GM12878 (cell line): ENCODE results near the gene CACNA2D1. TPM values are rescaled to one million over a fixed set of nuclear protein-coding genes. Genes with fewer than 3 reads are reported as not detected.

Experiments
- FOXK2 ChIP-seq: fragments of 450-650 bp; IDR thresholded peaks from 2 replicates; pipeline ENCODE4 v1.6.1; 2017; ENCODE audit warnings: mild to moderate bottlenecking, moderate library complexity
- HDGF ChIP-seq: fragments of 450-650 bp; IDR thresholded peaks from 2 replicates; pipeline ENCODE4 v1.6.1; 2016; ENCODE audit warnings: antibody characterized with exemption
- MAX ChIP-seq: IDR thresholded peaks from 2 replicates; pipeline ENCODE4 v1.6.1; 2012; ENCODE audit warnings: low read depth, low read length, improper control_type of control experiment
- RFX5 ChIP-seq: IDR thresholded peaks from 2 replicates; pipeline ENCODE4 v1.6.1; 2011; ENCODE audit warnings: low read depth, low read length, improper control_type of control experiment
- SUZ12 ChIP-seq: fragments of 200-600 bp; sonication (generic); IDR thresholded peaks from one replicate; pipeline ENCODE4 v1.6.1; 2018; ENCODE audit warnings: antibody characterized with exemption, mild to moderate bottlenecking; ENCODE audit not compliant: unreplicated experiment
- ZNF274 ChIP-seq: IDR thresholded peaks from one replicate; pipeline ENCODE4 v1.8.0; 2011; ENCODE audit not compliant: insufficient read length, insufficient read depth
- polyA plus RNA-seq, 11 experiments: library from polyadenylated mRNA; depleted of rRNA in 4 of 11; unstranded in 6 of 11; stranded (reverse) in 5 of 11; fragments of >200 nt; fragmentation: Nextera tagmentation in 4 of 11; fragmentation: Illumina TruSeq in 1 of 11; extraction: Ambion mirVana in 4 of 11; extraction: Trizol in 1 of 11; gene quantifications; 1 replicate in 1 of 11; 2 replicates in 10 of 11; pipeline versions ENCODE4 v1.2.1 to v1.2.3, GENCODE V29; 2011 to 2016; ENCODE audit warnings: inconsistent platforms in 2 of 11, missing spikeins in 2 of 11, low read depth in 1 of 11
- total RNA-seq, 4 experiments: library from RNA; depleted of rRNA in 3 of 4; stranded (reverse); fragments of >200 nt in 3 of 4; fragmentation: Illumina TruSeq in 1 of 4; extraction: Trizol in 1 of 4; gene quantifications; 2 replicates each; pipeline versions ENCODE4 v1.2.1 to v1.2.3, GENCODE V29; 2013 to 2021
- TF ChIP-seq, protein P1 (sequence below): fragments of 450-650 bp; IDR thresholded peaks from 2 replicates; pipeline ENCODE4 v1.6.1; 2017; ENCODE audit warnings: mild to moderate bottlenecking, moderate library complexity
- TF ChIP-seq, protein P2 (sequence below): fragments of 450-650 bp; IDR thresholded peaks from 2 replicates; pipeline ENCODE4 v1.6.1; 2018; ENCODE audit warnings: mild to moderate bottlenecking, low read depth, moderate library complexity; ENCODE audit not compliant: partially characterized antibody

Gene CACNA2D1
- total and polyA plus RNA-seq, 10 of the 15 experiments (the other 5 are each of a cell fraction or from before 2014, with no cell fraction given) = 0.14 to 14.8 (median 0.97) TPM

- TF ChIP-seq, protein P1, sequence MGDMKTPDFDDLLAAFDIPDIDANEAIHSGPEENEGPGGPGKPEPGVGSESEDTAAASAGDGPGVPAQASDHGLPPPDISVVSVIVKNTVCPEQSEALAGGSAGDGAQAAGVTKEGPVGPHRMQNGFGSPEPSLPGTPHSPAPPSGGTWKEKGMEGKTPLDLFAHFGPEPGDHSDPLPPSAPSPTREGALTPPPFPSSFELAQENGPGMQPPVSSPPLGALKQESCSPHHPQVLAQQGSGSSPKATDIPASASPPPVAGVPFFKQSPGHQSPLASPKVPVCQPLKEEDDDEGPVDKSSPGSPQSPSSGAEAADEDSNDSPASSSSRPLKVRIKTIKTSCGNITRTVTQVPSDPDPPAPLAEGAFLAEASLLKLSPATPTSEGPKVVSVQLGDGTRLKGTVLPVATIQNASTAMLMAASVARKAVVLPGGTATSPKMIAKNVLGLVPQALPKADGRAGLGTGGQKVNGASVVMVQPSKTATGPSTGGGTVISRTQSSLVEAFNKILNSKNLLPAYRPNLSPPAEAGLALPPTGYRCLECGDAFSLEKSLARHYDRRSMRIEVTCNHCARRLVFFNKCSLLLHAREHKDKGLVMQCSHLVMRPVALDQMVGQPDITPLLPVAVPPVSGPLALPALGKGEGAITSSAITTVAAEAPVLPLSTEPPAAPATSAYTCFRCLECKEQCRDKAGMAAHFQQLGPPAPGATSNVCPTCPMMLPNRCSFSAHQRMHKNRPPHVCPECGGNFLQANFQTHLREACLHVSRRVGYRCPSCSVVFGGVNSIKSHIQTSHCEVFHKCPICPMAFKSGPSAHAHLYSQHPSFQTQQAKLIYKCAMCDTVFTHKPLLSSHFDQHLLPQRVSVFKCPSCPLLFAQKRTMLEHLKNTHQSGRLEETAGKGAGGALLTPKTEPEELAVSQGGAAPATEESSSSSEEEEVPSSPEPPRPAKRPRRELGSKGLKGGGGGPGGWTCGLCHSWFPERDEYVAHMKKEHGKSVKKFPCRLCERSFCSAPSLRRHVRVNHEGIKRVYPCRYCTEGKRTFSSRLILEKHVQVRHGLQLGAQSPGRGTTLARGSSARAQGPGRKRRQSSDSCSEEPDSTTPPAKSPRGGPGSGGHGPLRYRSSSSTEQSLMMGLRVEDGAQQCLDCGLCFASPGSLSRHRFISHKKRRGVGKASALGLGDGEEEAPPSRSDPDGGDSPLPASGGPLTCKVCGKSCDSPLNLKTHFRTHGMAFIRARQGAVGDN = no peak
- TF ChIP-seq ZNF274 = no peak
- TF ChIP-seq HDGF = no peak
- no peak for TF ChIP-seq RFX5
- TF ChIP-seq, protein P2, sequence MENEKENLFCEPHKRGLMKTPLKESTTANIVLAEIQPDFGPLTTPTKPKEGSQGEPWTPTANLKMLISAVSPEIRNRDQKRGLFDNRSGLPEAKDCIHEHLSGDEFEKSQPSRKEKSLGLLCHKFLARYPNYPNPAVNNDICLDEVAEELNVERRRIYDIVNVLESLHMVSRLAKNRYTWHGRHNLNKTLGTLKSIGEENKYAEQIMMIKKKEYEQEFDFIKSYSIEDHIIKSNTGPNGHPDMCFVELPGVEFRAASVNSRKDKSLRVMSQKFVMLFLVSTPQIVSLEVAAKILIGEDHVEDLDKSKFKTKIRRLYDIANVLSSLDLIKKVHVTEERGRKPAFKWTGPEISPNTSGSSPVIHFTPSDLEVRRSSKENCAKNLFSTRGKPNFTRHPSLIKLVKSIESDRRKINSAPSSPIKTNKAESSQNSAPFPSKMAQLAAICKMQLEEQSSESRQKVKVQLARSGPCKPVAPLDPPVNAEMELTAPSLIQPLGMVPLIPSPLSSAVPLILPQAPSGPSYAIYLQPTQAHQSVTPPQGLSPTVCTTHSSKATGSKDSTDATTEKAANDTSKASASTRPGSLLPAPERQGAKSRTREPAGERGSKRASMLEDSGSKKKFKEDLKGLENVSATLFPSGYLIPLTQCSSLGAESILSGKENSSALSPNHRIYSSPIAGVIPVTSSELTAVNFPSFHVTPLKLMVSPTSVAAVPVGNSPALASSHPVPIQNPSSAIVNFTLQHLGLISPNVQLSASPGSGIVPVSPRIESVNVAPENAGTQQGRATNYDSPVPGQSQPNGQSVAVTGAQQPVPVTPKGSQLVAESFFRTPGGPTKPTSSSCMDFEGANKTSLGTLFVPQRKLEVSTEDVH = no peak
- no peak for TF ChIP-seq SUZ12
- no peak for TF ChIP-seq FOXK2
- TF ChIP-seq MAX = no peak
Measured at GRCh38 chr7:82250598-82250997, 193.0 kb downstream of the CACNA2D1 start (continued).
